Mesothelial cell of epicardium (in vitro differentiated cells): ENCODE data around the gene SFT2D1. TPM values are rescaled to one million over a fixed set of nuclear protein-coding genes. Genes with fewer than 3 reads are reported as not detected.

Source experiments
- DNase-seq, 2 experiments: peaks; one replicate each; pipeline ENCODE4 v3.0.0; 2021; ENCODE audit warnings: low spot score in 2 of 2; ENCODE audit not compliant: unreplicated experiment in 2 of 2
- H3K27ac Mint-ChIP-seq: 2 replicates; pipeline ENCODE4 v1.8.0; 2021; ENCODE audit warnings: mixed read lengths
- H3K27me3 Mint-ChIP-seq: 2 replicates; pipeline ENCODE4 v1.8.0; 2021; ENCODE audit warnings: low read depth, mixed read lengths
- H3K36me3 Mint-ChIP-seq: 2 replicates; pipeline ENCODE4 v1.8.0; 2021; ENCODE audit warnings: mixed read lengths
- H3K4me1 Mint-ChIP-seq: 2 replicates; pipeline ENCODE4 v1.8.0; 2021; ENCODE audit warnings: mixed read lengths
- H3K4me3 Mint-ChIP-seq: 2 replicates; pipeline ENCODE4 v1.8.0; 2021; ENCODE audit warnings: mild to moderate bottlenecking, moderate library complexity, mixed read lengths
- H3K9me3 Mint-ChIP-seq: 2 replicates; pipeline ENCODE4 v1.8.0; 2021; ENCODE audit warnings: mixed read lengths
- CTCF ChIP-seq: fragments of 200-600 bp; sonication (generic); IDR thresholded peaks from one replicate; pipeline ENCODE4 v1.5.0; 2021; ENCODE audit warnings: antibody characterized with exemption; ENCODE audit not compliant: unreplicated experiment
- total RNA-seq: library from RNA; stranded (reverse); gene quantifications from 3 replicates; pipeline ENCODE4 v1.2.1, GENCODE V29; 2021

Gene SFT2D1
- total RNA-seq, 1 donor from 2014 or later: 26.8 TPM

GRCh38 chr6:166344240-166344639, 1.9 kb upstream of the SFT2D1 start:
- Mint-ChIP-seq H3K4me3 (peak overlapping the region; percentile 6), H3K9me3 (peaks cover 16% of the 10 kb centered on the region), H3K27me3 (no peaks in the 10 kb centered on the region), H3K27ac (no peak overlapping the region), H3K36me3 (peaks cover 9% of the 10 kb centered on the region), H3K4me1 (peaks cover 20% of the 10 kb centered on the region)
- no peak for TF ChIP-seq CTCF
- DNase-seq: no peak

GRCh38 chr6:166343150-166343487, 774 bp upstream of the SFT2D1 start:
- peaks cover 7% of the 10 kb centered on the region for H3K9me3 Mint-ChIP-seq
- peaks cover 20% of the 10 kb centered on the region for H3K4me1 Mint-ChIP-seq
- peaks cover under 1% of the 10 kb centered on the region for H3K36me3 Mint-ChIP-seq
- H3K27me3 Mint-ChIP-seq: no peaks in the 10 kb centered on the region
- DNase-seq: no peak
- no peak for TF ChIP-seq CTCF
- H3K4me3 Mint-ChIP-seq: peak overlapping the region; percentile 89
- H3K27ac Mint-ChIP-seq: peak overlapping the region; percentile 85

- DNase-seq: no peak
- H3K36me3 Mint-ChIP-seq: peaks cover 3% of the 10 kb centered on the region
- peak overlapping the region; percentile 85 for H3K27ac Mint-ChIP-seq
- no peak for TF ChIP-seq CTCF
- H3K4me1 Mint-ChIP-seq: peaks cover 20% of the 10 kb centered on the region
- peak overlapping the region; percentile 89 for H3K4me3 Mint-ChIP-seq
- no peaks in the 10 kb centered on the region for H3K9me3 Mint-ChIP-seq
- no peaks in the 10 kb centered on the region for H3K27me3 Mint-ChIP-seq
Observed at GRCh38 chr6:166341977-166342348, 382 bp downstream of the SFT2D1 start.

GRCh38 chr6:166341464-166341863, 881 bp downstream of the SFT2D1 start:
- Mint-ChIP-seq H3K9me3 (no peaks in the 10 kb centered on the region), H3K36me3 (peaks cover 3% of the 10 kb centered on the region), H3K27ac (peak overlapping the region; percentile 85), H3K27me3 (no peaks in the 10 kb centered on the region), H3K4me3 (peak overlapping the region; percentile 89), H3K4me1 (peaks cover 20% of the 10 kb centered on the region)
- no peak for DNase-seq
- TF ChIP-seq CTCF: no peak

- no peak overlapping the region for H3K4me3 Mint-ChIP-seq
- peaks cover 11% of the 10 kb centered on the region for H3K36me3 Mint-ChIP-seq
- no peaks in the 10 kb centered on the region for H3K9me3 Mint-ChIP-seq
- peaks cover 14% of the 10 kb centered on the region for H3K4me1 Mint-ChIP-seq
- H3K27me3 Mint-ChIP-seq: no peaks in the 10 kb centered on the region
- no peak for TF ChIP-seq CTCF
- H3K27ac Mint-ChIP-seq: no peak overlapping the region
- no peak for DNase-seq
Observed at GRCh38 chr6:166338854-166339253, 3.5 kb downstream of the SFT2D1 start.

GRCh38 chr6:166336847-166337246, 5.5 kb downstream of the SFT2D1 start:
- no peak overlapping the region for H3K4me3 Mint-ChIP-seq
- no peaks in the 10 kb centered on the region for H3K27me3 Mint-ChIP-seq
- DNase-seq: no peak
- H3K36me3 Mint-ChIP-seq: peaks cover 11% of the 10 kb centered on the region
- TF ChIP-seq CTCF: no peak
- H3K9me3 Mint-ChIP-seq: no peaks in the 10 kb centered on the region
- H3K27ac Mint-ChIP-seq: no peak overlapping the region
- peaks cover 6% of the 10 kb centered on the region for H3K4me1 Mint-ChIP-seq
